GM12892 (cell line): Measurements from ENCODE around the gene NCAPG.

ENCODE experiments used
- POLR2A ChIP-seq: IDR thresholded peaks from 2 replicates; pipeline ENCODE4 v1.6.1; 2011; ENCODE audit warnings: low read depth, low read length, control low read depth
- POLR2AphosphoS5 ChIP-seq: IDR thresholded peaks from 2 replicates; pipeline ENCODE4 v1.6.1; 2011; ENCODE audit warnings: low read depth, low read length, control low read depth

DNA sequence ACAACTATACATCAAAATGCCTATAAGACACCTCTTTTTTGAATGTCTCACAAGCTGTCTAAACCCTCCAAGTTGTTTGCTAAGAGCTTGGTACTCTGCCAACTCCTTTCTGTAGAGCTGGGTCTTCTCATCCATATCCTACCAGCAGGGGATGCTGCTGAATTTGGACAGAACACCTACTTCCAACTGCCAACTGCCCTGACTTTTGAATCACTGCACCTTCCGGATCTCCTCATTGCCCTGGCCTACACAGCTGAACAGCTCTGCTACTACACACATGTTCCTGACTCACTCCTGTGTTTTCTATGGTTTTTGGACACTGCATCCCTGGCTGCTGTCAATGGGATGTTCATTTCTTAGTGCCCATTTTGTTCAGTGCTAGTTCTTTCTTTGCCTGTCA, 48.1 kb upstream of the NCAPG start:
- TF ChIP-seq POLR2A (no peak), POLR2AphosphoS5 (no peak)
